ENCODE data around the gene TEX53. TPM values are rescaled to one million over a fixed set of nuclear protein-coding genes. Genes with fewer than 3 reads are reported as not detected.

The TEX53 gene
- total and polyA plus RNA-seq, 10 of the 15 experiments (the other 5 are each of a cell fraction or from before 2014, with no cell fraction given), result not detected

- Histone ChIP-seq H2AFZ (ENCODE audit: control insufficient read depth, low read depth, low read length) (no peak overlapping the region), H3K4me2 (ENCODE audit: control insufficient read depth, insufficient read depth) (peak overlapping the region; percentile 62), H3K27me3 (replicated peaks in 1 of 2; ENCODE audit: control insufficient read depth in 2 of 2, insufficient read depth in 2 of 2, low read length in 1 of 2) (peaks cover 2 to 11% of the 10 kb centered on the region in 2 experiments; a peak in 3 of 4 replicates), H3K79me2 (ENCODE audit: control insufficient read depth, insufficient read depth, low read length) (no peaks in the 10 kb centered on the region), H3K9me3 (replicated peaks; ENCODE audit: control insufficient read depth, insufficient read depth, low read length) (peaks cover 10% of the 10 kb centered on the region), H4K20me1 (ENCODE audit: control insufficient read depth, insufficient read depth) (no peaks in the 10 kb centered on the region; the same call in 1 of the 2 replicates), H3K27ac (ENCODE audit: control insufficient read depth, insufficient read depth) (no peak overlapping the region), H3K9ac (ENCODE audit: control insufficient read depth, insufficient read depth, low read length) (no peak overlapping the region), H3K4me1 (ENCODE audit: control insufficient read depth, insufficient read depth, low read length) (peaks cover 44% of the 10 kb centered on the region), H3K4me3 (no peak overlapping the region), H3K36me3 (ENCODE audit: control insufficient read depth in 2 of 2, insufficient read depth in 2 of 2, low read length in 1 of 2) (no peaks in the 10 kb centered on the region)
- intact Hi-C loops (cut with micrococcal nuclease; ENCODE audit: unreplicated experiment) (loop anchor here (10.0 kb wide), 2 partner anchors 510 to 720 kb away; no protein-coding TSS in a partner anchor), in situ Hi-C loops (cut with MboI) (no loop called here)
- SMC1A ChIA-PET (ENCODE audit: uncharacterized antibody, unreplicated experiment), result interaction anchor here (0.6 to 2.6 kb wide), 3 partner anchors 14 to 864 kb away, joined by 3 to 17 read pairs (median 4); partner anchors contain the start of gene TEX48
- WGBS (ENCODE audit: insufficient coverage, insufficient replicate concordance, low lambda C conversion rate, missing lambda C conversion rate), result 19% methylated on average over 6 of the region's 6 CpGs
- RAD21 ChIA-PET (ENCODE audit: unreplicated experiment), result no interaction called here
- POLR2A ChIA-PET, result interaction anchor here (0.6 to 0.7 kb wide), 2 partner anchors 27 to 61 kb away, joined by 3 read pairs; no protein-coding TSS in a partner anchor
- BruUV-seq (replicated peaks), result no TSS peak
- DNase-seq (ENCODE audit: low read depth, low spot score) (peak; percentile 60), ATAC-seq (peak; percentile 4), FAIRE-seq (peak; percentile 59)
- CTCF ChIA-PET, result interaction anchor here (0.6 to 5.9 kb wide), 3 partner anchors 14 to 301 kb away, joined by 3 to 42 read pairs (median 3); partner anchors contain the start of gene TEX48
- TF ChIP-seq PAX8 (IDR thresholded peaks at IDR 0.05) (no peak), ATF3 (IDR thresholded peaks at IDR 0.05; ENCODE audit: borderline replicate concordance, extremely low read depth, low read depth, low read length) (no peak), ZZZ3 (IDR thresholded peaks at IDR 0.05; ENCODE audit: control insufficient read depth, insufficient read length, low read depth) (no peak), IKZF1 (conservative IDR thresholded peaks at IDR 0.05) (no peak), EED (IDR thresholded peaks at IDR 0.05; ENCODE audit: low read depth) (peak; percentile 67; the same call in 1 of the 2 replicates), IRF4 (IDR thresholded peaks at IDR 0.05; ENCODE audit: low read depth, low read length) (peak; percentile 91), BRCA1 (IDR thresholded peaks at IDR 0.05; ENCODE audit: low read depth, low read length) (no peak), MXI1 (IDR thresholded peaks at IDR 0.05; ENCODE audit: low read depth, low read length) (no peak), DPF2 (IDR thresholded peaks at IDR 0.05) (no peak), MTA3 (IDR thresholded peaks at IDR 0.05; ENCODE audit: borderline replicate concordance, low read length) (peak; percentile 73; the same call in 1 of the 2 replicates), TCF3 (IDR thresholded peaks at IDR 0.05; ENCODE audit: borderline replicate concordance, insufficient read depth, low read depth, low read length) (0 out of 2 replicates have a peak, but pooled peaks have one; percentile 36), TCF12 (IDR thresholded peaks at IDR 0.05; ENCODE audit: low read depth, low read length) (peak; percentile 41; the same call in 1 of the 2 replicates), RAD51 (IDR thresholded peaks at IDR 0.05) (no peak), NFXL1 (IDR thresholded peaks at IDR 0.05; ENCODE audit: borderline replicate concordance) (no peak), ZNF622 (IDR thresholded peaks at IDR 0.05) (no peak), POU2F2 (IDR thresholded peaks at IDR 0.05; ENCODE audit: borderline replicate concordance, low read depth, low read length) (no peak), TARDBP (IDR thresholded peaks at IDR 0.05; ENCODE audit: borderline replicate concordance) (no peak), MEF2A (IDR thresholded peaks at IDR 0.05; ENCODE audit: insufficient read depth, low read depth, low read length) (peak; percentile 93), CREB1 (IDR thresholded peaks at IDR 0.05; ENCODE audit: low read depth) (no peak), HDGF (IDR thresholded peaks at IDR 0.05) (no peak), IKZF2 (IDR thresholded peaks at IDR 0.05) (peak; percentile 41 to 50; a peak in 3 of 4 replicates), CBX3 (IDR thresholded peaks at IDR 0.05; ENCODE audit: borderline replicate concordance, low read depth) (no peak), MEF2B (IDR thresholded peaks at IDR 0.05; ENCODE audit: partially characterized antibody, poor library complexity, severe bottlenecking) (peak; percentile 40), CBFB (IDR thresholded peaks at IDR 0.05; ENCODE audit: low read depth) (no peak), SMAD5 (IDR thresholded peaks at IDR 0.05; ENCODE audit: low read depth) (no peak), JUND (IDR thresholded peaks at IDR 0.05; ENCODE audit: low read depth, low read length) (0 out of 2 replicates have a peak, but pooled peaks have one; percentile 56), PAX5 (IDR thresholded peaks at IDR 0.05; ENCODE audit: borderline replicate concordance, low read depth, low read length) (peak; percentile 67; the same call in 1 of the 2 replicates)
Observed at GRCh38 chr9:114694719-114695269, 37.2 kb upstream of the TEX53 start.

Data from GM12878 (cell line).